Left ventricle myocardium superior (tissue), 1 donor: Measurements from ENCODE around the gene NAGK. TPM values are rescaled to one million over a fixed set of nuclear protein-coding genes. Genes with fewer than 3 reads are reported as not detected.
A peak's percentile ranks its signal among the peaks of the same experiment; 100 is the strongest.
"Not testable (repeated sequence)": the region's sequence is repeated elsewhere in the genome, so short reads cannot be mapped to it uniquely, and the experiment has no call there.

ENCODE experiments used
- ATAC-seq: fragments of 200-7000 bp; cut with Tn5 transposase; one replicate; pipeline ENCODE4 v1.9.1; 2020; ENCODE audit warnings: mild to moderate bottlenecking, moderate library complexity
- DNase-seq: peaks from one replicate; pipeline ENCODE4 v3.0.0-alpha.2; 2020
- intact Hi-C: fragments of 100-400 bp; cut with micrococcal nuclease; formaldehyde crosslinking; loops from one replicate; pipeline ENCODE4 v1.11.0; 2022
- long read RNA-seq: library from polyadenylated mRNA; unstranded; transcript quantifications from one replicate; pipeline ENCODE4 v2.0.0, GENCODE V29; 2021
- total RNA-seq: library from RNA; stranded (reverse); fragmentation: NEBNext Ultra II Directional; extraction: Animal tissue kit (Norgen Biotek cat#: 25700); gene quantifications from one replicate; pipeline ENCODE4 v1.2.1, GENCODE V29; 2021
- donor health status: DM: no; HTN: yes; CAD: no; lungs with severe emphysema.

NAGK gene
- total RNA-seq: 47.8 TPM
- long read RNA-seq, transcript NAGK-229 (10 exons, 1,801 nt): major isoform, 43 of 56 reads
- long read RNA-seq, partial matches to known transcripts: 4 of 56 reads
- long read RNA-seq, other reads (novel, unspliced or antisense): 6 of 56 reads

DNA sequence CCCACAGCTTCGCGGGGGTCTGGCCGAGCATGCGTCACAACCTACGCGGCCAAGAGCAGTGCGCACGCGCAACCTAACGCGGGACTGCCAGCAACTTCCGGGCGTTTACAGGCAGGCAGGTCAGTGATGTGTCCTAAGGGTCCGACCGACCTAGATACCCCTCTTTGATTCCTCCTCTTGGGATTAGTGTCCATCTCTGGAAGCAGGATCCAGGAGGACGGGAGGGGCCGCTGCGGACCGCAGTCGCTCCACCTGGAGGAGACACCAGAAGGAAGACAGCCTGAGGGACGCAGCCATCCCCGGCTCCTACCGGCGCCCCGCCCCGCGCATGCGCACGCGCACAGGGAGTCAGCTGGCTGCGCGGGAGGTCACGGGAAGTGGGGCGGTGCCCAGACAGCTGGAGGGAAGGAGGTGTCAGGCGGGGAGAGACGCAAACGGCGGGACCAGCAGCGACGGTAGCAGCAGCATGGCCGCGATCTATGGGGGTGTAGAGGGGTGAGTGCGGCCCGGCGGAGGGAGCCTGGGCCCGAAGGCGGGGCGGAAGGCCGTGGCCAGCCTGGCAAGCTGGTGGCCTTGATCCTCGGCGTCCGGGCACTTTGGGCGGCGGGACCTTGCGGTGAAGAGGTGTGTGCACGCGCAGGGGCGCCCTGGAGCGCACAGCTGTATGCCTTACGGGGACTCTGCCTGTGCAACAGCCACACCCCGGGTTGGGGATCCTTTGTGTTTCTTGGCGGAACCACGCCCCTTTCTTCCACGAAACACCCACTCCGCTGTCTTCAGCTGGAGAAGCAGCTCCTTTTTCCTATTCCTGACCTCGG lies at the start of gene NAGK:
NAGK (plus strand) TSS at position 431 of the 818 bp plus-strand sequence; CDS start at position 467, 36 bp downstream.
- DNase-seq: peak; percentile 98
- intact Hi-C loops: no loop called here
- peak; percentile 96 for ATAC-seq

GRCh38 chr2:71019989-71020388 lies 48.5 kb upstream of the NAGK start:
- DNase-seq, ATAC-seq, intact Hi-C loops: not testable (repeated sequence)

- DNase-seq, intact Hi-C loops, ATAC-seq: not testable (repeated sequence)
Observed at GRCh38 chr2:71021394-71021793, 47.1 kb upstream of the NAGK start.

GRCh38 chr2:71023553-71024243 lies 44.8 kb upstream of the NAGK start:
- ATAC-seq, intact Hi-C loops, DNase-seq: not testable (repeated sequence)

DNA sequence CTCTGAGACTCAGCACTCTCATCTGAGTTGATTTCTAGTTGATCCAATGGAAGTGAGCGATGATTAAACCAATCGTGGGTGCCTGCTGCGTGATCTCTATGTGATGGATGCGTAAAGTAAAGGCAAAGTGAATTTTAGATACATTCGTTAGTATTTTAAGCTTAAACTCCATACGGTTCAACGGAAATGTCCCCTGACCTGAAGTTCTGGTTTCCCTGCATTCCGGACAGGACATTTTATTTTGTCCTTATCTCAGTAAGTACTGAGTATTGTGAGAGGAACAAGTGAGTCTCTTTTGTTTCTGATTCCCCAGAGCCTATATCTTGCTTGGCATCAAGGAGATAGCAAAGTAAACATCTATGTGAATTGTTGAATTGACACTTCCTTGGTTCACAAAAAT lies 32.2 kb upstream of the NAGK start:
- DNase-seq, intact Hi-C loops, ATAC-seq: not testable (repeated sequence)

DNA sequence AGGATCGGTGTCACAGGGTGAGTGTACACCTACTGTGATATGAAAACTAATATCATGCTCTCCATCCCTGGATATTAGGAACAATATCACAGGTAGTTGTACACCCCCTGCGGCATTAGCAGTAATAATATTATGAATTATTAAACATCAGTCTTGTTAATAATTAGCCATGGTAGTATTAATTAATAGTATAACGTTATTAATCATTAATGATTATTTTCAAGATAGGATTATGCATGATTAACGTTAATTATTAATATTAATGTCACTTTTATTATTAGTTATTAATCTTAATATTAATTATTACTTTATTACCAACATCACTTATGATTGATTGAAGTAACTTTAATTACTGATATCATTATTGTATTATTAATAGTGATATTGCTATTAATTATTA lies 26.2 kb upstream of the NAGK start:
- DNase-seq (no peak), ATAC-seq (no peak)
- intact Hi-C loops: no loop called here

DNA sequence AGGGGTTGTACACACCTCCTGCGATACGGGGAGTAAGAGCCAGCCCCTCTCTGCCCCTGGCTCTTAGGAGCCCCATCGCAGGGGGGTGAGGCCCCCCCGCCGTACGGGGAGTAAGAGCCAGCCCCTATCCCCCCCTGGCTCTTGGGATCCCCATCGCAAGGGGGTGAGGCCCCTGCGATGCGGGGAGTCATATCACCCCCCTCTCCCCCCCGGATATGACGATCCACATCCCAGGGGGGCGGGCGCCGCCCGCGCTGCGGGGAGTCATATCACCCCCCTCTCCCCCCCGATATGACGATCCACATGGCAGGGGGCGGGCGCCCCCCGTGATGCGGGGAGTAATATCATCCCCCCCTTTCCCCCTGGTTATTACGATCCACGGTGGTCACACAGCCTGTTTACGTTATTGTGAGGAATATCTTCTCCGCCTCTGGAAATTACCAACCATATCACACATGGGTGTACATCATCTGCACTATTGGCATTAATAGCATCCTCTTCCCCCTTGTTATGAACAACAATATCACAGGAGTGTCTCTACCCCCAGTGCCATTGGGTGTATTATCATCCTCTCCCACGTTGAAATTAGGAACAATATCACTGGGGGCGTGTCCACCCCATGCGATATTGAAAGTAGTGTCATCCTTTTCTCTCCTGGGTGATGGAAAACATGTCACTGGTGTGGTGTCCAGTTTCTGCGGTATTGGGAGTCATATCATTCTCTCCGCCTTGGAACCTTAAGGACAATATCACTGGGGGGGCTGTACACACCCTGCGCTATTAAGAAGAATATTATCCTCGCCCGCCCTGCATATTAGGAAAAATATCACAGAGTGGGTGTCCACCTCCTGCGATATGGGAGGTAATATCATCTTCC lies 24.7 kb upstream of the NAGK start:
- intact Hi-C loops: no loop called here
- no peak for DNase-seq
- no peak for ATAC-seq

DNA sequence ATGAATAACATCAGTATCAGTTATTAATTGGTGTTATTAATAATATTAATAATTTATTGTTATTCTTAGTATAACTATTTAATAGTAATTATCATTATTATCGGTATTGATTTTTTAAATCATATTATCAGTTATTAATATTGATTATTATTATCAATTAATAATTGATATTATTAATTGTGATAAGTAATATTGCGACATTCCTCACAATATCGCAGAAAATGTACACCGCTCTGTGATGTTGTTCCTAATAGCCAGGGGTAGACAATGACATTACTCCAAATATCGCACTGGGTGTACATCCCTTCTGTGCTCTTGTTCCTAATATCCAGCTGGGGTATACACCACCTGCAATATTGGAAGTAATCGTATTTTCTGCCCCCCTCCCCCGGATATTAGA lies 23.3 kb upstream of the NAGK start:
- ATAC-seq: no peak
- intact Hi-C loops: no loop called here

GRCh38 chr2:71045865-71046548 lies 22.4 kb upstream of the NAGK start:
- DNase-seq: no peak
- intact Hi-C loops: no loop called here
- no peak for ATAC-seq

More for the DNA sequence above, 23.3 kb upstream of the NAGK start:
- DNase-seq: no peak

DNA sequence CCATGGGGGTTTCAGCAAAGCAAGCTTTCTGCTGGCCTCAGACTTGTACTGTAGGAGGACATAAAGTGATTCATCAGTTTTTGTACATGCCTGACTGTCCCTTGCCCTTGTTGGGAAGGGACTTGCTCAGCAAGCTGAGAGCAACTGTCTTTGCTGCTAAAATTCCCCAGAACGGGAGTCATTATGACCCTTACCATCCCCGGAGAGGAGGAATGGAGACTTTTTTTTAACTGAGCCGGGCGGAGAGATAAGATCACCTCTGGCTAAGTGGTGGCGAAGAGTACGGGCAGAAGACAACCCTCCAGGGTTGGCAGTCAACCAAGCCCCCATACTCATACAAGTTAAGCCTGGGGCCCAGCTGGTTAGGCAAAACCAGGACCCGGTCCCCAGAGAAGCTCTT lies 20.4 kb upstream of the NAGK start:
- intact Hi-C loops: no loop called here
- ATAC-seq (no peak), DNase-seq (no peak)

- intact Hi-C loops, ATAC-seq: not testable (repeated sequence)
Observed at GRCh38 chr2:71049704-71050360, 18.6 kb upstream of the NAGK start.

GRCh38 chr2:71055206-71055740 lies 13.2 kb upstream of the NAGK start:
- ATAC-seq, intact Hi-C loops, DNase-seq: not testable (repeated sequence)

More at GRCh38 chr2:71049704-71050360, 18.6 kb upstream of the NAGK start:
- DNase-seq: not testable (repeated sequence)

GRCh38 chr2:71060211-71060610 lies 8.2 kb upstream of the NAGK start:
- intact Hi-C loops: no loop called here
- DNase-seq: no peak

GRCh38 chr2:71060871-71061270 lies 7.6 kb upstream of the NAGK start:
- intact Hi-C loops: no loop called here
- ATAC-seq (peak; percentile 37), DNase-seq (no peak)

More at GRCh38 chr2:71060211-71060610, 8.2 kb upstream of the NAGK start:
- ATAC-seq: no peak

- intact Hi-C loops: no loop called here
- no peak for DNase-seq
- no peak for ATAC-seq
Observed at GRCh38 chr2:71063216-71063615, 5.2 kb upstream of the NAGK start.

- ATAC-seq (no peak), DNase-seq (no peak)
- intact Hi-C loops: no loop called here
Observed at GRCh38 chr2:71064110-71064611, 4.3 kb upstream of the NAGK start.

GRCh38 chr2:71064754-71065621 lies 3.5 kb upstream of the NAGK start:
- DNase-seq (no peak), ATAC-seq (no peak)
- intact Hi-C loops: no loop called here
